Gastroesophageal sphincter (tissue), 3 donors: Measurements from ENCODE around the gene CNOT8.

Experiments used
- POLR2A ChIP-seq, 2 donors: fragments of 450-650 bp; IDR thresholded peaks; one replicate each; pipeline ENCODE4 v1.6.1; 2017; ENCODE audit warnings: antibody characterized with exemption in 2 of 2, mild to moderate bottlenecking in 2 of 2, moderate library complexity in 1 of 2
- TF ChIP-seq, protein P1 (sequence below), 4 experiments: fragments of 200-600 bp in 2 of 4; fragments of 450-650 bp in 2 of 4; sonication (generic) in 1 of 4; IDR thresholded peaks; one replicate each; pipeline ENCODE4 v1.5.1; 2017 to 2019; ENCODE audit warnings: antibody characterized with exemption in 4 of 4, mild to moderate bottlenecking in 2 of 4, moderate library complexity in 2 of 4

DNA sequence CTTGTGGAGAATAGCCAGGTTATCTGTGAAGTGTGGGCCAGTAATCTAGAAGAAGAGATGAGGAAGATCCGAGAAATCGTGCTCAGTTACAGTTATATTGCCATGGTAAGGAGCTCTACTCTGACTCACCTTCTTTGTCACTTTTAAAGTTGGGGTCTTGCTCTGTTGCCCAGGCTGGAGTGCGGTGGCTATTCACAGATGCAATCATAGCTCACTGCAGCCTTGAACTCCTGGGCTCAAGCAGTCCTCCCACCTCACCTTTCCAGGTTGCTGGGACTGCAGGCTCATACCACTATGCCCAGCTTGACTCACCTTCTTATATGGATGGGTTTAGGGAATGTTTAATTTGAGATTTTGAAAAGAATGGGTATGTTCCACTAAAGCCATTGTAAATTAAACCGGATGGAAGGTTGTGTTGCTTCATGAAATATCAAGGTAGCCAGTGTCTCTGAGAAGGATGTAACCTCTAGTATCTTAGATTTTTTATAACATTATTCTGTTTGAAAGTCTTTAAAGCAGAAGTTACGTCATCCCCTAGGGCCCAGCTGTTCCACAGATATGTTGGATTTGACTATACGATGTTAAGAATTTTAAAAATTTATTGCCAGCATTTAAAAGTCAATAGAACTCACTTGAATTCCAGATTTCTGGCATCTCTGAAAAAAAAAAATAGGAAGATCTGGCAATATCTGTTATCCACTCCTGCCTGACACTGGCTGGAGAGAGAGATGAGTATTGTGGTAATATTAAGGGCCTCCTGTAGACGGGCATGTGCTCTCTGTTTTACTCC, 5.1 kb downstream of the CNOT8 start:
- TF ChIP-seq, protein P1, sequence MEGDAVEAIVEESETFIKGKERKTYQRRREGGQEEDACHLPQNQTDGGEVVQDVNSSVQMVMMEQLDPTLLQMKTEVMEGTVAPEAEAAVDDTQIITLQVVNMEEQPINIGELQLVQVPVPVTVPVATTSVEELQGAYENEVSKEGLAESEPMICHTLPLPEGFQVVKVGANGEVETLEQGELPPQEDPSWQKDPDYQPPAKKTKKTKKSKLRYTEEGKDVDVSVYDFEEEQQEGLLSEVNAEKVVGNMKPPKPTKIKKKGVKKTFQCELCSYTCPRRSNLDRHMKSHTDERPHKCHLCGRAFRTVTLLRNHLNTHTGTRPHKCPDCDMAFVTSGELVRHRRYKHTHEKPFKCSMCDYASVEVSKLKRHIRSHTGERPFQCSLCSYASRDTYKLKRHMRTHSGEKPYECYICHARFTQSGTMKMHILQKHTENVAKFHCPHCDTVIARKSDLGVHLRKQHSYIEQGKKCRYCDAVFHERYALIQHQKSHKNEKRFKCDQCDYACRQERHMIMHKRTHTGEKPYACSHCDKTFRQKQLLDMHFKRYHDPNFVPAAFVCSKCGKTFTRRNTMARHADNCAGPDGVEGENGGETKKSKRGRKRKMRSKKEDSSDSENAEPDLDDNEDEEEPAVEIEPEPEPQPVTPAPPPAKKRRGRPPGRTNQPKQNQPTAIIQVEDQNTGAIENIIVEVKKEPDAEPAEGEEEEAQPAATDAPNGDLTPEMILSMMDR (IDR thresholded peaks at IDR 0.05): no peak
- TF ChIP-seq POLR2A (IDR thresholded peaks at IDR 0.05): no peak
